Liver (tissue), 3 donors: ENCODE measurements around the gene IMMP1L.

Experiments
- EGR1 ChIP-seq, 2 donors: IDR thresholded peaks; 2 replicates each; pipeline ENCODE4 v1.6.1; 2016 to 2018; ENCODE audit warnings: antibody characterized with exemption in 2 of 2, low read depth in 2 of 2
- NR2F2 ChIP-seq: IDR thresholded peaks from 2 replicates; pipeline ENCODE4 v1.6.1; 2016; ENCODE audit warnings: antibody characterized with exemption
- RAD21 ChIP-seq, 2 donors: IDR thresholded peaks; 2 replicates each; pipeline ENCODE4 v1.6.1; 2016; ENCODE audit warnings: antibody characterized with exemption in 2 of 2, mild to moderate bottlenecking in 2 of 2
- TAF1 ChIP-seq: conservative IDR thresholded peaks from 2 replicates; pipeline ENCODE4 v1.6.1; 2016; ENCODE audit warnings: antibody characterized with exemption, mild to moderate bottlenecking
- TF ChIP-seq, protein P1 (sequence below): IDR thresholded peaks from 2 replicates; pipeline ENCODE4 v1.6.1; 2016; ENCODE audit warnings: antibody characterized with exemption
- TF ChIP-seq, protein P2 (sequence below): fragments of 150-350 bp; IDR thresholded peaks from 2 replicates; pipeline ENCODE4 v1.5.1; 2017; ENCODE audit warnings: improper control_type of control experiment, low read depth, low read length; ENCODE audit not compliant: missing input control
- TF ChIP-seq, protein P3 (sequence below): IDR thresholded peaks from 2 replicates; pipeline ENCODE4 v1.6.1; 2016; ENCODE audit warnings: antibody characterized with exemption, mild to moderate bottlenecking
- donor health status: healthy.
- donor health status: healthy.

DNA sequence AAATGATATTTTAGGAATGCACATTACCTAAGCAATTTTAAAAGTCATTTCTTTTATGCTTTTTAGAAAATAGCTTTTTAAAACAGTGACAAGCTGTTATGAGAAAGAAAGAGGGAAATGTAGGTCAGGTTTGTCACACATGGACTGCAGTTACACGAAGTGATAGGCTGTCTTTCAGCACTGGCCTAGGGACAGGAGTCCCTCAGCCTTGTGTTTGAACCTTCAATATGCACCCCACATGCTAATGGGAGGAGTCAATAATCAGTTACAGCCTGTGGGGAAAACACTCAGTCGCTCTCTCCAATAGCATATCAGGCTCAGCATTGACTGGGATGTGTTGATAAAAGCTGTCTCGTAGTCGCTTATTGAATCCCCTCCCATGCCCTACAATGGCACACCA is 94.0 kb downstream of the IMMP1L start:
- TF ChIP-seq, protein P1, sequence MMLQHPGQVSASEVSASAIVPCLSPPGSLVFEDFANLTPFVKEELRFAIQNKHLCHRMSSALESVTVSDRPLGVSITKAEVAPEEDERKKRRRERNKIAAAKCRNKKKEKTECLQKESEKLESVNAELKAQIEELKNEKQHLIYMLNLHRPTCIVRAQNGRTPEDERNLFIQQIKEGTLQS, result no peak
- TF ChIP-seq, protein P2, sequence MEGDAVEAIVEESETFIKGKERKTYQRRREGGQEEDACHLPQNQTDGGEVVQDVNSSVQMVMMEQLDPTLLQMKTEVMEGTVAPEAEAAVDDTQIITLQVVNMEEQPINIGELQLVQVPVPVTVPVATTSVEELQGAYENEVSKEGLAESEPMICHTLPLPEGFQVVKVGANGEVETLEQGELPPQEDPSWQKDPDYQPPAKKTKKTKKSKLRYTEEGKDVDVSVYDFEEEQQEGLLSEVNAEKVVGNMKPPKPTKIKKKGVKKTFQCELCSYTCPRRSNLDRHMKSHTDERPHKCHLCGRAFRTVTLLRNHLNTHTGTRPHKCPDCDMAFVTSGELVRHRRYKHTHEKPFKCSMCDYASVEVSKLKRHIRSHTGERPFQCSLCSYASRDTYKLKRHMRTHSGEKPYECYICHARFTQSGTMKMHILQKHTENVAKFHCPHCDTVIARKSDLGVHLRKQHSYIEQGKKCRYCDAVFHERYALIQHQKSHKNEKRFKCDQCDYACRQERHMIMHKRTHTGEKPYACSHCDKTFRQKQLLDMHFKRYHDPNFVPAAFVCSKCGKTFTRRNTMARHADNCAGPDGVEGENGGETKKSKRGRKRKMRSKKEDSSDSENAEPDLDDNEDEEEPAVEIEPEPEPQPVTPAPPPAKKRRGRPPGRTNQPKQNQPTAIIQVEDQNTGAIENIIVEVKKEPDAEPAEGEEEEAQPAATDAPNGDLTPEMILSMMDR, result no peak
- TF ChIP-seq RAD21 (IDR thresholded peaks at IDR 0.05) (no peak), NR2F2 (no peak), TAF1 (no peak), EGR1 (IDR thresholded peaks at IDR 0.05; ENCODE audit: low read depth in 2 of 2) (no peak)
- TF ChIP-seq, protein P3, sequence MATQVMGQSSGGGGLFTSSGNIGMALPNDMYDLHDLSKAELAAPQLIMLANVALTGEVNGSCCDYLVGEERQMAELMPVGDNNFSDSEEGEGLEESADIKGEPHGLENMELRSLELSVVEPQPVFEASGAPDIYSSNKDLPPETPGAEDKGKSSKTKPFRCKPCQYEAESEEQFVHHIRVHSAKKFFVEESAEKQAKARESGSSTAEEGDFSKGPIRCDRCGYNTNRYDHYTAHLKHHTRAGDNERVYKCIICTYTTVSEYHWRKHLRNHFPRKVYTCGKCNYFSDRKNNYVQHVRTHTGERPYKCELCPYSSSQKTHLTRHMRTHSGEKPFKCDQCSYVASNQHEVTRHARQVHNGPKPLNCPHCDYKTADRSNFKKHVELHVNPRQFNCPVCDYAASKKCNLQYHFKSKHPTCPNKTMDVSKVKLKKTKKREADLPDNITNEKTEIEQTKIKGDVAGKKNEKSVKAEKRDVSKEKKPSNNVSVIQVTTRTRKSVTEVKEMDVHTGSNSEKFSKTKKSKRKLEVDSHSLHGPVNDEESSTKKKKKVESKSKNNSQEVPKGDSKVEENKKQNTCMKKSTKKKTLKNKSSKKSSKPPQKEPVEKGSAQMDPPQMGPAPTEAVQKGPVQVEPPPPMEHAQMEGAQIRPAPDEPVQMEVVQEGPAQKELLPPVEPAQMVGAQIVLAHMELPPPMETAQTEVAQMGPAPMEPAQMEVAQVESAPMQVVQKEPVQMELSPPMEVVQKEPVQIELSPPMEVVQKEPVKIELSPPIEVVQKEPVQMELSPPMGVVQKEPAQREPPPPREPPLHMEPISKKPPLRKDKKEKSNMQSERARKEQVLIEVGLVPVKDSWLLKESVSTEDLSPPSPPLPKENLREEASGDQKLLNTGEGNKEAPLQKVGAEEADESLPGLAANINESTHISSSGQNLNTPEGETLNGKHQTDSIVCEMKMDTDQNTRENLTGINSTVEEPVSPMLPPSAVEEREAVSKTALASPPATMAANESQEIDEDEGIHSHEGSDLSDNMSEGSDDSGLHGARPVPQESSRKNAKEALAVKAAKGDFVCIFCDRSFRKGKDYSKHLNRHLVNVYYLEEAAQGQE, result no peak
